Neutrophil (primary cell): ENCODE results near the gene TRERF1.
"Not testable (repeated sequence)": the region's sequence is repeated elsewhere in the genome, so short reads cannot be mapped to it uniquely, and the experiment has no call there.

Source experiments
- H3K27ac ChIP-seq: fragments of 200-600 bp; sonication (generic); 2 replicates; pipeline ENCODE4 v1.5.1; 2016; ENCODE audit warnings: mild to moderate bottlenecking, moderate library complexity
- H3K27me3 ChIP-seq: fragments of 200-600 bp; sonication (generic); 2 replicates; pipeline ENCODE4 v1.6.0; 2016; ENCODE audit warnings: mild to moderate bottlenecking
- H3K36me3 ChIP-seq: fragments of 200-600 bp; sonication (generic); 2 replicates; pipeline ENCODE4 v1.5.1; 2017
- H3K4me1 ChIP-seq, 2 experiments: fragments of 200-600 bp in 1 of 2; sonication (generic) in 1 of 2; 1 replicate in 1 of 2; 2 replicates in 1 of 2; pipeline versions ENCODE4 v1.5.1 to v1.6.1; 2013 to 2016; ENCODE audit warnings: low read depth in 1 of 2, low read length in 1 of 2, mild to moderate bottlenecking in 1 of 2, moderate library complexity in 1 of 2; ENCODE audit not compliant: control insufficient read depth in 1 of 2, insufficient read depth in 1 of 2
- H3K4me3 ChIP-seq, 2 experiments: fragments of 200-600 bp in 1 of 2; sonication (generic) in 1 of 2; 1 replicate in 1 of 2; 2 replicates in 1 of 2; pipeline ENCODE4 v1.5.1; 2013 to 2016; ENCODE audit warnings: low read depth in 1 of 2, low read length in 1 of 2, mild to moderate bottlenecking in 1 of 2, moderate library complexity in 1 of 2
- H3K9me3 ChIP-seq: fragments of 200-600 bp; sonication (generic); 2 replicates; pipeline ENCODE4 v1.5.1; 2016
- TF ChIP-seq, protein P1 (sequence below): fragments of 200-600 bp; sonication (generic); IDR thresholded peaks from 2 replicates; pipeline ENCODE4 v1.5.1; 2016; ENCODE audit warnings: antibody characterized with exemption

TRERF1 gene

DNA sequence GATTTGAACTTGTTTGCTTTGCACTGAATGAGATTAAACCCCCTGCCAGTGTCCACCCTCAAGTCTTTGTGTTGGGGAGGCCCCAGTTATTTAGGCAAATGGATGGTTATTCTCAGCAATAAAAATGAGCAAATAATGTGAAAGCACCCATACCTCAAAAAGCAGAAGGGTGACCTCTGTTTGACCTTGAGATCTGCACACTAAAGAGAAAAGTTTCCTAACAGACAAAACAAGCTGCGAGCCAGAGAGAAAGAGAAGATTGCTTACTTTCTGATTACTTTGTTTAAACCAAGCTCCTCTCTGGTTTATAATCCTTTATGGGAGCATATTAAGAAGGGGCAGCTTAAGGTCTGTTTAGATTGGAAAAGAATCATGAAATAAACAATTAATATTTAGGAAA is 30.4 kb upstream of the TRERF1 start:
- Histone ChIP-seq H3K9me3 (no peaks in the 10 kb centered on the region), H3K4me1 (no peaks in the 10 kb centered on the region), H3K27me3 (peaks cover 5% of the 10 kb centered on the region), H3K36me3 (no peaks in the 10 kb centered on the region), H3K27ac (no peak overlapping the region), H3K4me3 (no peak overlapping the region)
- TF ChIP-seq, protein P1, sequence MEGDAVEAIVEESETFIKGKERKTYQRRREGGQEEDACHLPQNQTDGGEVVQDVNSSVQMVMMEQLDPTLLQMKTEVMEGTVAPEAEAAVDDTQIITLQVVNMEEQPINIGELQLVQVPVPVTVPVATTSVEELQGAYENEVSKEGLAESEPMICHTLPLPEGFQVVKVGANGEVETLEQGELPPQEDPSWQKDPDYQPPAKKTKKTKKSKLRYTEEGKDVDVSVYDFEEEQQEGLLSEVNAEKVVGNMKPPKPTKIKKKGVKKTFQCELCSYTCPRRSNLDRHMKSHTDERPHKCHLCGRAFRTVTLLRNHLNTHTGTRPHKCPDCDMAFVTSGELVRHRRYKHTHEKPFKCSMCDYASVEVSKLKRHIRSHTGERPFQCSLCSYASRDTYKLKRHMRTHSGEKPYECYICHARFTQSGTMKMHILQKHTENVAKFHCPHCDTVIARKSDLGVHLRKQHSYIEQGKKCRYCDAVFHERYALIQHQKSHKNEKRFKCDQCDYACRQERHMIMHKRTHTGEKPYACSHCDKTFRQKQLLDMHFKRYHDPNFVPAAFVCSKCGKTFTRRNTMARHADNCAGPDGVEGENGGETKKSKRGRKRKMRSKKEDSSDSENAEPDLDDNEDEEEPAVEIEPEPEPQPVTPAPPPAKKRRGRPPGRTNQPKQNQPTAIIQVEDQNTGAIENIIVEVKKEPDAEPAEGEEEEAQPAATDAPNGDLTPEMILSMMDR, result no peak

DNA sequence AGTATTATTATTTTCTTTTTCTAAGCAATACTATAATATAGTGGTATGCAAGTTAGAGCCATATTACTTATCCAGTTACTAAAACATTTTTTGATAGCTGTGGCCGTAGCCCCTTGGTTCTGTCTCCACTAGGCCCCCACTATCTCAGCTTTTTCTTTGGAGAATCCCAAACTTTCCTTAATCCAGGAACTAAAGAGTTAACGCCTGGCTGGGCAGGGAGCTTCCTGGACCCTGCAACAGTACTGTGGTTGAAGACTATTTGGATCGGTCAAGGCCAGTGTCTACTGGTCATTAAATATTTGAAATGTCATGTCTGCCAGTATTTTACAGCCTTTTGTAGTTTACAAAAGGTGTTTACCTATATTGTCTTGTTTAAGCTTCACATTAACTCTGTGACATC is 20.0 kb upstream of the TRERF1 start:
- H3K36me3 ChIP-seq, result no peaks in the 10 kb centered on the region
- H3K27ac ChIP-seq, result no peak overlapping the region
- no peak overlapping the region for H3K4me3 ChIP-seq
- H3K9me3 ChIP-seq, result no peaks in the 10 kb centered on the region
- H3K4me1 ChIP-seq, result no peaks in the 10 kb centered on the region
- peaks cover under 1% of the 10 kb centered on the region for H3K27me3 ChIP-seq
- TF ChIP-seq, protein P1, result no peak

DNA sequence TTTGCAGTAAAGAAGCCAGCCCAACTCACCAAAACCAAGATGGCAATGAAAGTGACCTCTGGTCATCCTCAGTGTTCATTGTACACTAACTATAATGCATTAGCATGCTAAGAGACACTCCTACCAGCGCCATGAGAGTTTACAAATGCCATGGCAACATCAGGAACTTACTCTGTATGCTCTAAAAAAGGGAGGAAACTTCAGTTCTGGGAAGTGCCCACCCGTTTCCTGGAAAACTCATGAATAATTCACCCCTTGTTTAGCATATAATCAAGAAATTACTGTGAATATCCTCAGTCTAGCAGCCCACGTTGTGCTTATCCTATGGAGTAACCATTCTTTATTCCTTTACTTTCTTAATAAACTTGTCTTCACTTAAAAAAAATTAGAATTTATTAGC is 19.4 kb upstream of the TRERF1 start:
- H3K27me3 ChIP-seq, result no peaks in the 10 kb centered on the region
- no peaks in the 10 kb centered on the region for H3K36me3 ChIP-seq
- H3K4me3 ChIP-seq, result no peak overlapping the region
- H3K9me3 ChIP-seq, result no peaks in the 10 kb centered on the region
- H3K4me1 ChIP-seq, result no peaks in the 10 kb centered on the region
- no peak overlapping the region for H3K27ac ChIP-seq
- TF ChIP-seq, protein P1, result no peak

DNA sequence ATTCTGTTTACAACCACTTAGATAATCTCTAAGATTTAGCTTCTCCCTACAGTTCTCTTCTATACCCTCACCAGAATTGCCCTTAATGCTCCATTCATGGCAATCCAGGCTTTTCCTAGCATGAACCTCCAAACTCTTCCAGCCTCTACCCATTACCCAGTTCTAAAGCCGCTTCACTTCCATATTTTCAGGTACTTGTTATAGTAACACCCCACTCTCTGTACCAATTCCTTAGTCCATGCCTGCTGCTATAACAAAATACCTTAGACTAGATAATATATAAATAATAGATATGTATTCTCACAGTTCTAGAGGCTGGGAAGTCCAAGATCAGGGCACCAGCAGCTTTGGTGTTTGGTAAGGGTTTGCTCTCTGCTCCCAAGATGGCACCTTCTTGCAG is 16.5 kb upstream of the TRERF1 start:
- Histone ChIP-seq H3K4me1 (no peaks in the 10 kb centered on the region), H3K4me3 (no peak overlapping the region), H3K9me3 (no peaks in the 10 kb centered on the region), H3K27ac (no peak overlapping the region), H3K36me3 (no peaks in the 10 kb centered on the region), H3K27me3 (no peaks in the 10 kb centered on the region)
- TF ChIP-seq, protein P1, result no peak

DNA sequence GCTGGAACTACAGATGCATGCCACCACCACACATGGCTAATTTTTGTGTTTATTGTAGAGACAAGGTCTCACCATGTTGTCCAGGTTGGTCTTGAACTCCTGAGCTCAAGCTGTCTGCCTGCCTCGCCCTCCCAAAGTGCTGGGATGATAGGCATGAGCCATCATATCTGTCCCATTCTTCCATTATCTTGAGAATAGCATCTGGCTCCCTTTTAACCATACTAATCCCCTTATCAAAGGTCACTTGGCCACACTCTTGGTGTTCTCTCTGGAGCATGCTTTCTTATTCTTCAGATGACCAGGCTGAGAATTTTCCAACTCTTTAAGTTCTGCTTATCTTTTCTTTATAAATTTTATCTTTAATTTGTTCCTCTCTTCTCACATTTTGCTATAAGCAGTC is 15.9 kb upstream of the TRERF1 start:
- Histone ChIP-seq H3K27me3 (no peaks in the 10 kb centered on the region), H3K4me1 (no peaks in the 10 kb centered on the region), H3K36me3 (no peaks in the 10 kb centered on the region), H3K27ac (no peak overlapping the region), H3K9me3 (no peaks in the 10 kb centered on the region), H3K4me3 (no peak overlapping the region)
- TF ChIP-seq, protein P1, result no peak

DNA sequence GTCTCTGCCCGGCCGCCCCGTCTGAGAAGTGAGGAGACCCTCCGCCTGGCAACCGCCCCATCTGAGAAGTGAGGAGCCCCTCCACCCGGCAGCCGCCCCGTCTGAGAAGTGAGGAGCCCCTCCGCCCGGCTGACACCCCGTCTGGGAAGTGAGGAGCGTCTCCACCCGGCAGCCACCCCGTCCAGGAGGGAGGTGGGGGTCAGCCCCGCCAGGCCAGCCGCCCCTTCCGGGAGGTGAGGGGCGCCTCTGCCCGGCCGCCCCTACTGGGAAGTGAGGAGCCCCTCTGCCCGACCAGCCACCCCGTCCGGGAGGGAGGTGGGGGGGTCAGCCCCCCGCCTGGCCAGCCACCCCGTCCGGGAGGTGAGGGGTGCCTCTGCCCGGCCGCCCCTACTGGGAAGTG is 14.7 kb upstream of the TRERF1 start:
- H3K27me3 ChIP-seq, H3K4me3 ChIP-seq, H3K36me3 ChIP-seq: not testable (repeated sequence)

More for the DNA sequence above, 14.7 kb upstream of the TRERF1 start:
- not testable (repeated sequence) for H3K9me3 ChIP-seq, H3K27ac ChIP-seq, H3K4me1 ChIP-seq
